ENCODE measurements around the gene RFTN1. TPM values are rescaled to one million over a fixed set of nuclear protein-coding genes. Genes with fewer than 3 reads are reported as not detected.
"Not testable (repeated sequence)": the region's sequence is repeated elsewhere in the genome, so short reads cannot be mapped to it uniquely, and the experiment has no call there.

Gene RFTN1
- total and polyA plus RNA-seq, 11 donors = 17.1 to 40.8 (median 26.4) TPM

- no peaks in the 10 kb centered on the region for H3K27me3 ChIP-seq
- WGBS, 4 donors = 80 to 92% (median 88%) methylated on average over 2 to 3 of the region's 3 CpGs
- ATAC-seq (no peak), DNase-seq (no peak)
- H3K4me1 ChIP-seq = peaks cover 0 to 45% (median 10%) of the 10 kb centered on the region in 12 donors
- intact Hi-C loops (cut with DNase I) = no loop called here
- peaks cover 0 to 92% (median 82%) of the 10 kb centered on the region in 9 donors for H3K36me3 ChIP-seq
- H3K4me3 ChIP-seq = no peak overlapping the region
- TF ChIP-seq POLR2A (IDR thresholded peaks at IDR 0.05) = no peak
- TF ChIP-seq CTCF (IDR thresholded peaks at IDR 0.05) = no peak
- H3K9me3 ChIP-seq = no peaks in the 10 kb centered on the region
- H3K27ac ChIP-seq = no peak overlapping the region
Measured at GRCh38 chr3:16316396-16316795, 197.1 kb downstream of the RFTN1 start.

- ATAC-seq (no peak), DNase-seq (no peak)
- no peaks in the 10 kb centered on the region for H3K9me3 ChIP-seq
- H3K36me3 ChIP-seq = peaks cover 0 to 87% (median 74%) of the 10 kb centered on the region in 9 donors
- WGBS, 4 donors = 83 to 86% (median 85%) methylated on average over 7 of the region's 7 CpGs
- intact Hi-C loops (cut with DNase I) = no loop called here
- no peaks in the 10 kb centered on the region for H3K27me3 ChIP-seq
- TF ChIP-seq POLR2A (IDR thresholded peaks at IDR 0.05) (no peak), CTCF (IDR thresholded peaks at IDR 0.05) (no peak)
- H3K4me3 ChIP-seq = no peak overlapping the region
- H3K27ac ChIP-seq = no peak overlapping the region
- peaks cover 0 to 50% (median 11%) of the 10 kb centered on the region in 12 donors for H3K4me1 ChIP-seq
Measured at GRCh38 chr3:16315623-16316022, 197.9 kb downstream of the RFTN1 start.

GRCh38 chr3:16313886-16314645, 199.4 kb downstream of the RFTN1 start:
- ATAC-seq (no peak), DNase-seq (no peak)
- peaks cover 0 to 75% (median 64%) of the 10 kb centered on the region in 9 donors for H3K36me3 ChIP-seq
- H3K27me3 ChIP-seq = no peaks in the 10 kb centered on the region
- H3K27ac ChIP-seq = peak overlapping the region in 2 of 12 donors; percentile 9 to 80
- no peak for TF ChIP-seq CTCF (IDR thresholded peaks at IDR 0.05)
- no peak for TF ChIP-seq POLR2A (IDR thresholded peaks at IDR 0.05)
- no peaks in the 10 kb centered on the region for H3K9me3 ChIP-seq
- 86 to 92% (median 89%) methylated on average over 5 of the region's 5 CpGs for WGBS, 4 donors
- H3K4me1 ChIP-seq = peaks cover 0 to 55% (median 11%) of the 10 kb centered on the region in 12 donors
- H3K4me3 ChIP-seq = no peak overlapping the region
- intact Hi-C loops (cut with DNase I) = no loop called here

GRCh38 chr3:16311960-16312451, 201.5 kb downstream of the RFTN1 start:
- peak in 4 of 5 donors; percentile 34 to 66 (median 61) for DNase-seq
- peaks cover 0 to 56% (median 11%) of the 10 kb centered on the region in 12 donors for H3K4me1 ChIP-seq

GRCh38 chr3:16310486-16310885, 203.0 kb downstream of the RFTN1 start:
- intact Hi-C loops (cut with DNase I) = not testable (repeated sequence)
- peaks cover 0 to 62% (median 11%) of the 10 kb centered on the region in 12 donors for H3K4me1 ChIP-seq

More at GRCh38 chr3:16311960-16312451, 201.5 kb downstream of the RFTN1 start:
- WGBS, 4 donors = 40 to 71% (median 45%) methylated on average over 3 to 6 of the region's 6 CpGs
- ATAC-seq = peak; percentile 80 to 94 (median 86)
- Histone ChIP-seq H3K27ac (peak overlapping the region; percentile 9 to 80 (median 60)), H3K9me3 (no peaks in the 10 kb centered on the region), H3K27me3 (no peaks in the 10 kb centered on the region), H3K36me3 (peaks cover 0 to 64% (median 43%) of the 10 kb centered on the region in 9 donors), H3K4me3 (no peak overlapping the region)
- intact Hi-C loops (cut with DNase I) = loop anchor here in 1 of 10 donors (1.0 kb wide), 1 partner anchor 205 kb away; no protein-coding TSS in a partner anchor
- TF ChIP-seq CTCF (IDR thresholded peaks at IDR 0.05) = no peak
- no peak for TF ChIP-seq POLR2A (IDR thresholded peaks at IDR 0.05)

More at GRCh38 chr3:16310486-16310885, 203.0 kb downstream of the RFTN1 start:
- H3K4me3 ChIP-seq, ATAC-seq, DNase-seq, H3K27me3 ChIP-seq, H3K9me3 ChIP-seq: not testable (repeated sequence)
- 95 to 99% (median 97%) methylated on average over 7 of the region's 7 CpGs for WGBS, 4 donors
- peak overlapping the region in 1 of 12 donors; percentile 50 for H3K27ac ChIP-seq
- H3K36me3 ChIP-seq = peaks cover 0 to 55% (median 42%) of the 10 kb centered on the region in 9 donors

Measured in heart left ventricle (tissue), 16 donors.